OCI-LY1 (cell line): ENCODE data around the gene RNF8.

ENCODE experiments used
- H2AFZ ChIP-seq: fragments of 200-600 bp; sonication (generic), shearing (Covaris generic); 2 replicates; pipeline ENCODE4 v1.6.0; 2014; ENCODE audit warnings: antibody characterized with exemption, mild to moderate bottlenecking, low read length
- H3F3A ChIP-seq: fragments of 200-600 bp; sonication (generic), shearing (Covaris generic); 2 replicates; pipeline ENCODE4 v1.6.0; 2014; ENCODE audit warnings: mild to moderate bottlenecking, antibody characterized with exemption, low read length, moderate library complexity; ENCODE audit not compliant: insufficient read depth
- H3K27ac ChIP-seq: fragments of 200-600 bp; sonication (generic); 2 replicates; pipeline ENCODE4 v1.5.1; 2014; ENCODE audit warnings: low read length, mixed run types, mild to moderate bottlenecking, low read depth; ENCODE audit not compliant: poor library complexity, severe bottlenecking
- H3K27me3 ChIP-seq: fragments of 200-600 bp; sonication (generic); 2 replicates; pipeline ENCODE4 v1.6.0; 2014; ENCODE audit warnings: antibody characterized with exemption, mild to moderate bottlenecking, low read length, moderate library complexity; ENCODE audit not compliant: insufficient read depth
- H3K36me3 ChIP-seq: fragments of 200-600 bp; sonication (generic); 2 replicates; pipeline ENCODE4 v1.6.1; 2014; ENCODE audit warnings: mild to moderate bottlenecking, antibody characterized with exemption, low read length, moderate library complexity, mixed read lengths; ENCODE audit not compliant: insufficient read depth
- H3K4me1 ChIP-seq: fragments of 200-600 bp; sonication (generic); 2 replicates; pipeline ENCODE4 v1.5.1; 2014; ENCODE audit warnings: mild to moderate bottlenecking, low read length, moderate library complexity; ENCODE audit not compliant: insufficient read depth, severe bottlenecking
- H3K4me2 ChIP-seq: fragments of 200-600 bp; sonication (generic), shearing (Covaris generic); 2 replicates; pipeline ENCODE4 v1.6.1; 2014; ENCODE audit warnings: low read length
- H3K4me3 ChIP-seq: fragments of 200-600 bp; sonication (generic); 2 replicates; pipeline ENCODE4 v1.5.1; 2014; ENCODE audit warnings: low read length, low read depth, mild to moderate bottlenecking, mixed read lengths; ENCODE audit not compliant: poor library complexity, severe bottlenecking
- H3K79me2 ChIP-seq: fragments of 200-600 bp; shearing (Covaris generic); 2 replicates; pipeline ENCODE4 v1.6.1; 2016; ENCODE audit warnings: mixed run types, low read length, mixed read lengths; ENCODE audit not compliant: insufficient read depth
- H3K9ac ChIP-seq: fragments of 200-600 bp; sonication (generic), shearing (Covaris generic); 2 replicates; pipeline ENCODE4 v1.6.1; 2014; ENCODE audit warnings: mild to moderate bottlenecking, low read length, mixed read lengths
- H3K9me2 ChIP-seq: fragments of 200-600 bp; sonication (generic), shearing (Covaris generic); 2 replicates; pipeline ENCODE4 v1.6.1; 2014; ENCODE audit warnings: low read depth, mild to moderate bottlenecking, low read length, mixed read lengths
- H3K9me3 ChIP-seq: fragments of 200-600 bp; shearing (Covaris generic); 2 replicates; pipeline ENCODE4 v1.6.1; 2014; ENCODE audit warnings: low read length, mixed read lengths
- H4K20me1 ChIP-seq: fragments of 200-600 bp; sonication (generic), shearing (Covaris generic); 2 replicates; pipeline ENCODE4 v1.6.0; 2016; ENCODE audit warnings: mild to moderate bottlenecking, low read length; ENCODE audit not compliant: insufficient read depth
- EZH2 ChIP-seq: fragments of 200-600 bp; sonication (generic), shearing (Covaris generic); IDR thresholded peaks from 2 replicates; pipeline ENCODE4 v1.8.0; 2017; ENCODE audit warnings: borderline replicate concordance, mixed run types, mild to moderate bottlenecking, antibody characterized with exemption, low read length, moderate library complexity, mixed read lengths
- TF ChIP-seq, protein P1 (sequence below): fragments of 200-600 bp; sonication (generic), shearing (Covaris generic); IDR thresholded peaks from 2 replicates; pipeline ENCODE4 v1.5.1; 2017; ENCODE audit warnings: mild to moderate bottlenecking, antibody characterized with exemption, low read length, moderate library complexity, mixed read lengths

Gene RNF8

DNA sequence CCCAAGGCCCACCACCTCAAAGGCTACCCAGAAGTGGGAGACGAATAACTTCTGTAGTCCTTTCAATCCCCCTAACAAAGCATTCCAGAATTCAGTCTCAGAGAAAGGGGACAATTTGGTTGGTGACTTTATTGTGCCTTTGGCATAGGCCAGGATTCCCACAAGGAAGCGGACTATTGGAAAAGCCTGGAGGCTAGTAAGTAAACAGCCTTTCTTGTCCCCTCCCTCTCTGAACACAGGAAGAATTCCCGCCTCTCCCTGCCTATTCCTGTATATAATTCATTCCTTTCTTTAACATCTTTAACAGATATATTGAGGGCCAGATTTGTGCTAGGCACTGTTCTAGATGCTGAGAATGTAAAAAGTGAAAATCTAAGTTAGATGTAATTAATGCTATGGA is 36.1 kb downstream of the RNF8 start:
- Histone ChIP-seq H3K36me3 (peaks cover 18% of the 10 kb centered on the region; the same call in 1 of the 2 replicates), H3F3A (no peaks in the 10 kb centered on the region), H3K9me3 (no peaks in the 10 kb centered on the region), H3K9me2 (no peaks in the 10 kb centered on the region), H3K27me3 (no peaks in the 10 kb centered on the region), H3K27ac (no peak overlapping the region), H3K79me2 (no peaks in the 10 kb centered on the region), H3K4me2 (no peak overlapping the region), H4K20me1 (no peaks in the 10 kb centered on the region), H2AFZ (no peak overlapping the region), H3K9ac (no peak overlapping the region), H3K4me1 (no peaks in the 10 kb centered on the region), H3K4me3 (no peak overlapping the region)
- TF ChIP-seq, protein P1, sequence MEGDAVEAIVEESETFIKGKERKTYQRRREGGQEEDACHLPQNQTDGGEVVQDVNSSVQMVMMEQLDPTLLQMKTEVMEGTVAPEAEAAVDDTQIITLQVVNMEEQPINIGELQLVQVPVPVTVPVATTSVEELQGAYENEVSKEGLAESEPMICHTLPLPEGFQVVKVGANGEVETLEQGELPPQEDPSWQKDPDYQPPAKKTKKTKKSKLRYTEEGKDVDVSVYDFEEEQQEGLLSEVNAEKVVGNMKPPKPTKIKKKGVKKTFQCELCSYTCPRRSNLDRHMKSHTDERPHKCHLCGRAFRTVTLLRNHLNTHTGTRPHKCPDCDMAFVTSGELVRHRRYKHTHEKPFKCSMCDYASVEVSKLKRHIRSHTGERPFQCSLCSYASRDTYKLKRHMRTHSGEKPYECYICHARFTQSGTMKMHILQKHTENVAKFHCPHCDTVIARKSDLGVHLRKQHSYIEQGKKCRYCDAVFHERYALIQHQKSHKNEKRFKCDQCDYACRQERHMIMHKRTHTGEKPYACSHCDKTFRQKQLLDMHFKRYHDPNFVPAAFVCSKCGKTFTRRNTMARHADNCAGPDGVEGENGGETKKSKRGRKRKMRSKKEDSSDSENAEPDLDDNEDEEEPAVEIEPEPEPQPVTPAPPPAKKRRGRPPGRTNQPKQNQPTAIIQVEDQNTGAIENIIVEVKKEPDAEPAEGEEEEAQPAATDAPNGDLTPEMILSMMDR, result no peak
- TF ChIP-seq EZH2, result no peak

DNA sequence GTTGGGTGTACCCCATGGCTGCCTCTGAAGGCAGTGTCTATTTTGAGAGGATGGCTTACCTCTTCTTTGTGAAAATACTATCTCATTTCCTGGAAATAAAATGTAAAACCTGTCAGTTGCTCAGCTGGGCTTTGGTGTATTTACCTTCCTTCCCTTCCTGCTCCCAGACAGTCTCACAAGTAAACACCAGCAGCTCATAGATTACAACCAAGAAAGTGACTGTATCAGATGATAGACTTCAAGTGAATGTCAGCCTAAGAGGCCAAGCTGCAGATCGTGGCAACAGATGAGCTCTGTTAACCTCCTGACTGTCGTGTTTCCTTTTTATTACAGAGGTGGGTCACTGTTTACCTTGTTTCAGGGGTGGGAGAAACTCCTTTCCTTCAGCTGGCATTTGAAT is 37.3 kb downstream of the RNF8 start:
- H3K27me3 ChIP-seq, result no peaks in the 10 kb centered on the region
- H3K27ac ChIP-seq, result no peak overlapping the region
- no peak overlapping the region for H3K9ac ChIP-seq
- H3K9me3 ChIP-seq, result no peaks in the 10 kb centered on the region
- H3K4me2 ChIP-seq, result no peak overlapping the region
- peaks cover 18% of the 10 kb centered on the region; the same call in 1 of the 2 replicates for H3K36me3 ChIP-seq
- no peaks in the 10 kb centered on the region for H3K79me2 ChIP-seq
- TF ChIP-seq, protein P1, result no peak
- no peaks in the 10 kb centered on the region for H4K20me1 ChIP-seq
- no peaks in the 10 kb centered on the region for H3K9me2 ChIP-seq
- H3F3A ChIP-seq, result no peaks in the 10 kb centered on the region
- H3K4me1 ChIP-seq, result no peaks in the 10 kb centered on the region
- H2AFZ ChIP-seq, result no peak overlapping the region
- no peak overlapping the region for H3K4me3 ChIP-seq

DNA sequence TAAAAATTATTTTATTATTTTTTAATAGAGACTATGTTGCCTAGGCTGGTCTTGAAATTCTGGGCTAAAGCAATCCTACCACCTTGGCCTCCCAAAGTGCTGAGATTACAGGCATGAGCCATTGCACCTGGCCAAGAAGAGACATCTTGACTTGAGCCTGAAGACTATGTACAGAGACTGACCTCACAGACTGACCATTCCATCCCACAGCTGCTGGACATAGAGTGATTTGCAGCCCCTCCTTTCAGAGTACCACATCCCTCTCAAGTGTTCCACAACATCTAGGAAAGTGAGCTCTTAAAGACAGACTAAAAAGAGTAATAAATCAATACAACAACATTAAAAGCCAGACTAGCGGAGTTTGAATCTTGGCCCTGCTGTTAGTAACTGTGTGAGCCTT is 39.0 kb downstream of the RNF8 start:
- Histone ChIP-seq H3K9me2 (no peaks in the 10 kb centered on the region), H3F3A (no peaks in the 10 kb centered on the region), H3K4me3 (no peak overlapping the region), H4K20me1 (no peaks in the 10 kb centered on the region), H2AFZ (no peak overlapping the region), H3K79me2 (no peaks in the 10 kb centered on the region), H3K36me3 (peaks cover 18% of the 10 kb centered on the region; the same call in 1 of the 2 replicates), H3K4me2 (no peak overlapping the region), H3K9ac (no peak overlapping the region), H3K9me3 (no peaks in the 10 kb centered on the region), H3K27ac (no peak overlapping the region), H3K27me3 (no peaks in the 10 kb centered on the region), H3K4me1 (no peaks in the 10 kb centered on the region)
- no peak for TF ChIP-seq EZH2
- TF ChIP-seq, protein P1, result no peak
